Choroid plexus epithelial cell (primary cell): ENCODE data around the gene LYST.

ENCODE experiments used
- DNase-seq: peaks from one replicate; pipeline ENCODE4 v3.0.0-alpha.2; 2010; ENCODE audit warnings: low read depth
- H3K4me3 ChIP-seq: 2 replicates; pipeline ENCODE4 v1.5.1; 2011; ENCODE audit warnings: low read depth, mild to moderate bottlenecking, control low read depth, low read length, moderate library complexity
- TF ChIP-seq, protein P1 (sequence below): conservative IDR thresholded peaks from 2 replicates; pipeline ENCODE4 v1.5.1; 2011; ENCODE audit warnings: low read depth, mild to moderate bottlenecking, control low read depth, inconsistent platforms, low read length, moderate library complexity

Gene LYST

DNA sequence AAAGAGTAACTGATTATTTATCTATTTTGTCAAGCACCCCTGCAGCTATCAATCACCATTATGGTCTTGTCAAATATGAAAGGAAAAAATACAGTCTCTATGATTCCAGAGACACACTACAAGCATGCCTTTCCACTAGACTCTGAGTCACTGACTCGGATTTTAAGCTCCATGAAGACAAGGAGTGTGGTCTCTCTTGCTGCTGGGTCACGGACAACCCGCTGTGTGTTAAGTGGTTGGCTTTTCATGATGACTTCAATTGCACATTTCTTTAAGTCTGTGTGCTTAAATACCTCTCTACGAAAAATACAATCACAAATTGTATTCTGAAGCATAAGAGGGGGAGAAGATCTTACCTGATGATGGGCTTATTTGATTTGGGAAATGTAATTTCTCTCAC, 203.1 kb downstream of the LYST start:
- no peak for DNase-seq
- no peak overlapping the region for H3K4me3 ChIP-seq
- TF ChIP-seq, protein P1, sequence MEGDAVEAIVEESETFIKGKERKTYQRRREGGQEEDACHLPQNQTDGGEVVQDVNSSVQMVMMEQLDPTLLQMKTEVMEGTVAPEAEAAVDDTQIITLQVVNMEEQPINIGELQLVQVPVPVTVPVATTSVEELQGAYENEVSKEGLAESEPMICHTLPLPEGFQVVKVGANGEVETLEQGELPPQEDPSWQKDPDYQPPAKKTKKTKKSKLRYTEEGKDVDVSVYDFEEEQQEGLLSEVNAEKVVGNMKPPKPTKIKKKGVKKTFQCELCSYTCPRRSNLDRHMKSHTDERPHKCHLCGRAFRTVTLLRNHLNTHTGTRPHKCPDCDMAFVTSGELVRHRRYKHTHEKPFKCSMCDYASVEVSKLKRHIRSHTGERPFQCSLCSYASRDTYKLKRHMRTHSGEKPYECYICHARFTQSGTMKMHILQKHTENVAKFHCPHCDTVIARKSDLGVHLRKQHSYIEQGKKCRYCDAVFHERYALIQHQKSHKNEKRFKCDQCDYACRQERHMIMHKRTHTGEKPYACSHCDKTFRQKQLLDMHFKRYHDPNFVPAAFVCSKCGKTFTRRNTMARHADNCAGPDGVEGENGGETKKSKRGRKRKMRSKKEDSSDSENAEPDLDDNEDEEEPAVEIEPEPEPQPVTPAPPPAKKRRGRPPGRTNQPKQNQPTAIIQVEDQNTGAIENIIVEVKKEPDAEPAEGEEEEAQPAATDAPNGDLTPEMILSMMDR, result no peak

DNA sequence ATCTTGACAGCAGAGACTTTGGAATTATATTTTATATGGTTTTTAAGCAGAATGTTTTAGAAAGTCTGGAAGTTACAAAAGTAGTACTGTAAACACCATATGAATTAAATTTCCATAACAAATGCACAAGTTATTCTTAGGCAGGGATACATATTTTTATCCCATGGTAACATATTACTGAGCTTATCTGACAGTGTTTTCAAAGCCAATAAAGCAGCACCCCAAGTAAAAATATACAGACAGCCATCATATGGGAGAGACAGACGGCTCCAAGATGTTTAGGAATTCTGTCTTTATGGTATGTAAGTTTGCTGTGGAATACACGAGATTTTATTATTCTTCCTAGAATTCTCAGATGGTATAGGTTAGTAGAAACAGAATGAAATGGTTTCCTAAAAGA, 205.1 kb downstream of the LYST start:
- TF ChIP-seq, protein P1, result no peak
- no peak for DNase-seq
- no peak overlapping the region for H3K4me3 ChIP-seq

- DNase-seq, result no peak
- TF ChIP-seq, protein P1, result no peak
- no peak overlapping the region for H3K4me3 ChIP-seq
Measured at GRCh38 chr1:235659186-235659771, 207.4 kb downstream of the LYST start.

DNA sequence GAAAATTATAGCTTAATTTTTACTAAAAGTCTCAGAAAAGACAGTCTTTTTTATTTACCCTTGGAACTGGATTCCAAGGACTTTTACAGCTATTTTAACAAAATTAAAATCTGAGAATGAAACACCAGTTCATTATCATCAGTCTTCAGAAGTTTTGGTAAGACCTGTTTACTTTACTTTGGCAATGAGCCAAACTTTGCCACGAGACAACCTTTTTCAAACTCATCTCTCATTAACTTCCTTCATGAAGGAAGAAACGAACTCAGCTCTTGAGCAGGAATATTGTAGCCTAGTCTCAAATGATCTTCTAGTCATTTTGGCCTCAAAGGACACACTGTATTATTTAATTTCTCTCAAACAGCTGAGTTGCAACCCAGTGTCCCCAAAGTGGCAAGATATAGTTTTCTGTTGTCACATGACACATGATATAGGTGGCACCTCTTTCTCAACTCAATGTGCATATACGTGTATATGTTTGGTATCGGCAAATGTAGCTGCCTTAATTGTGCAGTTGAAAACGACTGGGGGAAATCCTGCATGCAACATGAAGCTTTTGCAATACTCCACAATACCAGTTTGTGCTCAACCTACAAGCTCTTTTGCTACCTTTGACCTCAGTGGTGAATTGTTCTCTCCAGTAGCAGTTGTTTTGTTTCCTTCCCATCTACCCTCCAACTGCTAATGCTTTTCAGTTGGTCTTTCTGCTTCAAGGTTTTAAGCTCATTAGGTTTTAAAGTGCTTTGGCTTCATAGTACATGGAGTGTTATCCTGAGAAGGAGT, 208.8 kb downstream of the LYST start:
- no peak overlapping the region for H3K4me3 ChIP-seq
- TF ChIP-seq, protein P1, result no peak
- DNase-seq, result peak; percentile 39

GRCh38 chr1:235657269-235657668, 209.4 kb downstream of the LYST start:
- TF ChIP-seq, protein P1, result no peak
- DNase-seq, result no peak
- H3K4me3 ChIP-seq, result no peak overlapping the region

GRCh38 chr1:235652364-235652763, 214.3 kb downstream of the LYST start:
- TF ChIP-seq, protein P1, result no peak
- no peak overlapping the region for H3K4me3 ChIP-seq
- DNase-seq, result no peak
